Measurements from ENCODE around the gene FOXC1. TPM values are rescaled to one million over a fixed set of nuclear protein-coding genes. Genes with fewer than 3 reads are reported as not detected.

FOXC1 gene
- total RNA-seq, 4 donors from 2014 or later = 0.92 to 3.9 (median 2.0) TPM

GRCh38 chr6:1622220-1622850 lies 12.6 kb downstream of the FOXC1 start:
- DNase-seq (no peak), ATAC-seq (no peak)
- Histone ChIP-seq H3K9me3 (no peaks in the 10 kb centered on the region), H3K4me3 (no peak overlapping the region), H3K27ac (no peak overlapping the region), H3K36me3 (no peaks in the 10 kb centered on the region), H3K27me3 (peaks cover 62 to 82% (median 72%) of the 10 kb centered on the region in 3 donors), H3K4me1 (peaks cover 4 to 14% of the 10 kb centered on the region in 2 donors)
- in situ Hi-C loops (cut with MboI; ENCODE audit: low sequenced_read_pairs in 4 of 4) = loop anchor here in 1 of 4 donors (25.0 kb wide), 1 partner anchor 490 kb away; no protein-coding TSS in a partner anchor
- intact Hi-C loops (cut with DNase I; ENCODE audit: low total_unique reads) = no loop called here
- TF ChIP-seq POLR2A (IDR thresholded peaks at IDR 0.05) (no peak), CTCF (IDR thresholded peaks at IDR 0.05 in 4 of 5, conservative IDR thresholded peaks at IDR 0.05 in 1 of 5) (no peak)

GRCh38 chr6:1622851-1623768 lies 13.4 kb downstream of the FOXC1 start:
- DNase-seq (no peak), ATAC-seq (no peak)
- Histone ChIP-seq H3K9me3 (no peaks in the 10 kb centered on the region), H3K27me3 (peaks cover 70 to 81% (median 80%) of the 10 kb centered on the region in 3 donors), H3K4me1 (peaks cover 4 to 14% of the 10 kb centered on the region in 2 donors), H3K36me3 (no peaks in the 10 kb centered on the region), H3K4me3 (no peak overlapping the region), H3K27ac (no peak overlapping the region)
- TF ChIP-seq CTCF (IDR thresholded peaks at IDR 0.05 in 4 of 5, conservative IDR thresholded peaks at IDR 0.05 in 1 of 5) (no peak), POLR2A (IDR thresholded peaks at IDR 0.05) (no peak)
- in situ Hi-C loops (cut with MboI; ENCODE audit: low sequenced_read_pairs in 4 of 4) = loop anchor here in 1 of 4 donors (25.0 kb wide), 1 partner anchor 489 kb away; no protein-coding TSS in a partner anchor
- intact Hi-C loops (cut with DNase I; ENCODE audit: low total_unique reads) = no loop called here

GRCh38 chr6:1623769-1624057 lies 14.0 kb downstream of the FOXC1 start:
- ATAC-seq (no peak), DNase-seq (no peak)
- peaks cover 4 to 14% of the 10 kb centered on the region in 2 donors for H3K4me1 ChIP-seq
- intact Hi-C loops (cut with DNase I; ENCODE audit: low total_unique reads) (no loop called here), in situ Hi-C loops (cut with MboI; ENCODE audit: low sequenced_read_pairs in 4 of 4) (loop anchor here in 1 of 4 donors (25.0 kb wide), 1 partner anchor 489 kb away; no protein-coding TSS in a partner anchor)
- TF ChIP-seq CTCF (IDR thresholded peaks at IDR 0.05 in 4 of 5, conservative IDR thresholded peaks at IDR 0.05 in 1 of 5) (no peak), POLR2A (IDR thresholded peaks at IDR 0.05) (no peak)
- H3K4me3 ChIP-seq = peak overlapping the region in 1 of 4 donors; percentile 68
- no peaks in the 10 kb centered on the region for H3K9me3 ChIP-seq
- H3K36me3 ChIP-seq = no peaks in the 10 kb centered on the region
- H3K27ac ChIP-seq = no peak overlapping the region
- peaks cover 76 to 84% (median 77%) of the 10 kb centered on the region in 3 donors for H3K27me3 ChIP-seq

- TF ChIP-seq POLR2A (IDR thresholded peaks at IDR 0.05) (no peak), CTCF (IDR thresholded peaks at IDR 0.05 in 4 of 5, conservative IDR thresholded peaks at IDR 0.05 in 1 of 5) (no peak)
- Histone ChIP-seq H3K4me1 (peaks cover 4 to 14% of the 10 kb centered on the region in 2 donors), H3K27me3 (peaks cover 71 to 84% (median 80%) of the 10 kb centered on the region in 3 donors), H3K9me3 (no peaks in the 10 kb centered on the region), H3K4me3 (peak overlapping the region; percentile 62 to 83 (median 68)), H3K36me3 (no peaks in the 10 kb centered on the region), H3K27ac (peak overlapping the region in 3 of 4 donors; percentile 44 to 67 (median 58))
- in situ Hi-C loops (cut with MboI; ENCODE audit: low sequenced_read_pairs in 4 of 4) = loop anchor here in 1 of 4 donors (25.0 kb wide), 1 partner anchor 488 kb away; no protein-coding TSS in a partner anchor
- intact Hi-C loops (cut with DNase I; ENCODE audit: low total_unique reads) = no loop called here
- ATAC-seq (peak; percentile 13 to 21), DNase-seq (no peak)
Measured at GRCh38 chr6:1624058-1624850, 14.5 kb downstream of the FOXC1 start.
